Loucy (cell line): ENCODE data around the gene SHISA3.

ENCODE experiments used
- EZH2phosphoT487 ChIP-seq: fragments of 200-600 bp; IDR thresholded peaks from 2 replicates; pipeline ENCODE4 v1.6.1; 2018; ENCODE audit warnings: antibody characterized with exemption, mild to moderate bottlenecking, moderate library complexity, borderline replicate concordance
- TF ChIP-seq, protein P1 (sequence below): fragments of 200-600 bp; sonication (generic); conservative IDR thresholded peaks from 2 replicates; pipeline ENCODE4 v1.5.1; 2014; ENCODE audit warnings: mild to moderate bottlenecking, antibody characterized with exemption, low read length

GRCh38 chr4:42398871-42399331 is 1.6 kb downstream of the SHISA3 start:
- TF ChIP-seq, protein P1, sequence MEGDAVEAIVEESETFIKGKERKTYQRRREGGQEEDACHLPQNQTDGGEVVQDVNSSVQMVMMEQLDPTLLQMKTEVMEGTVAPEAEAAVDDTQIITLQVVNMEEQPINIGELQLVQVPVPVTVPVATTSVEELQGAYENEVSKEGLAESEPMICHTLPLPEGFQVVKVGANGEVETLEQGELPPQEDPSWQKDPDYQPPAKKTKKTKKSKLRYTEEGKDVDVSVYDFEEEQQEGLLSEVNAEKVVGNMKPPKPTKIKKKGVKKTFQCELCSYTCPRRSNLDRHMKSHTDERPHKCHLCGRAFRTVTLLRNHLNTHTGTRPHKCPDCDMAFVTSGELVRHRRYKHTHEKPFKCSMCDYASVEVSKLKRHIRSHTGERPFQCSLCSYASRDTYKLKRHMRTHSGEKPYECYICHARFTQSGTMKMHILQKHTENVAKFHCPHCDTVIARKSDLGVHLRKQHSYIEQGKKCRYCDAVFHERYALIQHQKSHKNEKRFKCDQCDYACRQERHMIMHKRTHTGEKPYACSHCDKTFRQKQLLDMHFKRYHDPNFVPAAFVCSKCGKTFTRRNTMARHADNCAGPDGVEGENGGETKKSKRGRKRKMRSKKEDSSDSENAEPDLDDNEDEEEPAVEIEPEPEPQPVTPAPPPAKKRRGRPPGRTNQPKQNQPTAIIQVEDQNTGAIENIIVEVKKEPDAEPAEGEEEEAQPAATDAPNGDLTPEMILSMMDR, result no peak
- TF ChIP-seq EZH2phosphoT487, result no peak
